Cardiac muscle cell (in vitro differentiated cells and primary cell): Measurements from ENCODE around the gene STK26. TPM values are rescaled to one million over a fixed set of nuclear protein-coding genes. Genes with fewer than 3 reads are reported as not detected.

Experiments used
- DNase-seq, 2 donors: peaks; one replicate each; pipeline versions ENCODE4 v3.0.0 to v3.0.0-alpha.2; 2010 to 2017; ENCODE audit warnings: low read depth in 1 of 2, low spot score in 1 of 2
- H3K27ac ChIP-seq: fragments of 200-600 bp; sonication (generic); 2 replicates; pipeline ENCODE4 v1.5.1; 2016
- H3K27me3 ChIP-seq: fragments of 200-600 bp; sonication (generic); 2 replicates; pipeline ENCODE4 v1.6.0; 2016; ENCODE audit warnings: control low read depth
- H3K36me3 ChIP-seq: fragments of 200-600 bp; sonication (generic); 2 replicates; pipeline ENCODE4 v1.5.1; 2016; ENCODE audit warnings: control low read depth
- H3K4me1 ChIP-seq: fragments of 200-600 bp; sonication (generic); 2 replicates; pipeline ENCODE4 v1.8.1; 2017; ENCODE audit warnings: low read depth, mild to moderate bottlenecking, mixed run types
- H3K4me3 ChIP-seq: fragments of 200-600 bp; sonication (generic); 2 replicates; pipeline ENCODE4 v1.5.1; 2016; ENCODE audit warnings: mild to moderate bottlenecking
- H3K9me3 ChIP-seq: fragments of 200-600 bp; sonication (generic); 2 replicates; pipeline ENCODE4 v1.5.1; 2017; ENCODE audit warnings: low read depth, mild to moderate bottlenecking, control low read depth
- CTCF ChIP-seq: IDR thresholded peaks from 2 replicates; pipeline ENCODE4 v1.5.1; 2012; ENCODE audit warnings: low read depth, mild to moderate bottlenecking, low read length
- polyA plus RNA-seq: library from polyadenylated mRNA; unstranded; fragments of >200 nt; fragmentation: Nextera tagmentation; extraction: Ambion mirVana; gene quantifications from 2 replicates; pipeline ENCODE4 v1.2.1, GENCODE V29; 2016
- total RNA-seq: library from RNA; depleted of rRNA; stranded (reverse); fragments of >200 nt; gene quantifications from 2 replicates; pipeline ENCODE4 v1.2.3, GENCODE V29; 2016

The STK26 gene
- total RNA-seq = 95.5 and 112 TPM in 2 replicates
- 86.1 and 135 TPM in 2 replicates for polyA plus RNA-seq

GRCh38 chrX:132022967-132023895 lies at the start of gene STK26:
Gene STK26, plus strand, starts transcription at chrX:132023302. Its CDS starts 316 bp downstream, at chrX:132023618.
- peak; percentile 75 to 89 for DNase-seq
- H3K27me3 ChIP-seq = no peaks in the 10 kb centered on the region
- peak within 1 kb of the TSS; percentile 80 for H3K4me3 ChIP-seq
- peaks cover 22% of the 10 kb centered on the region for H3K4me1 ChIP-seq
- TF ChIP-seq CTCF = no peak
- peak within 1 kb of the TSS; percentile 90 for H3K27ac ChIP-seq
- no peaks in the 10 kb centered on the region for H3K36me3 ChIP-seq
- no peaks in the 10 kb centered on the region for H3K9me3 ChIP-seq

GRCh38 chrX:131975851-131976250 lies 47.3 kb upstream of the STK26 start:
- TF ChIP-seq CTCF = no peak
- H3K36me3 ChIP-seq = no peaks in the 10 kb centered on the region
- H3K4me1 ChIP-seq = no peaks in the 10 kb centered on the region
- peak in 1 of 2 donors; percentile 5 for DNase-seq
- no peak overlapping the region for H3K4me3 ChIP-seq
- no peak overlapping the region for H3K27ac ChIP-seq
- H3K9me3 ChIP-seq = no peaks in the 10 kb centered on the region
- H3K27me3 ChIP-seq = no peaks in the 10 kb centered on the region

- Histone ChIP-seq H3K4me3 (no peak overlapping the region), H3K27me3 (no peaks in the 10 kb centered on the region), H3K36me3 (no peaks in the 10 kb centered on the region), H3K4me1 (no peaks in the 10 kb centered on the region), H3K9me3 (no peaks in the 10 kb centered on the region), H3K27ac (no peak overlapping the region)
- TF ChIP-seq CTCF = no peak
- DNase-seq = peak in 1 of 2 donors; percentile 8
Observed at GRCh38 chrX:131977619-131978018, 45.5 kb upstream of the STK26 start.

- Histone ChIP-seq H3K27ac (no peak overlapping the region), H3K36me3 (no peaks in the 10 kb centered on the region), H3K27me3 (no peaks in the 10 kb centered on the region), H3K4me1 (peaks cover 5% of the 10 kb centered on the region), H3K4me3 (no peak overlapping the region), H3K9me3 (no peaks in the 10 kb centered on the region)
- no peak for TF ChIP-seq CTCF
- no peak for DNase-seq
Observed at GRCh38 chrX:131979116-131979515, 44.0 kb upstream of the STK26 start.

GRCh38 chrX:131985526-131986049 lies 37.5 kb upstream of the STK26 start:
- H3K4me1 ChIP-seq = peaks cover 14% of the 10 kb centered on the region
- no peaks in the 10 kb centered on the region for H3K36me3 ChIP-seq
- no peaks in the 10 kb centered on the region for H3K27me3 ChIP-seq
- no peak for TF ChIP-seq CTCF
- DNase-seq = peak in 1 of 2 donors; percentile 7
- no peaks in the 10 kb centered on the region for H3K9me3 ChIP-seq
- H3K27ac ChIP-seq = peak overlapping the region; percentile 59
- no peak overlapping the region for H3K4me3 ChIP-seq
